Frontal cortex (tissue), 4 donors: ENCODE measurements around the gene AQP9. TPM values are rescaled to one million over a fixed set of nuclear protein-coding genes. Genes with fewer than 3 reads are reported as not detected.

Experiments
- DNase-seq, 2 donors: peaks; one replicate each; pipeline ENCODE4 v3.0.0; 2012; ENCODE audit warnings: low spot score in 2 of 2
- FAIRE-seq: peaks from 2 replicates; lab custom pipeline; 2012; peaks lifted over from hg19 to GRCh38; lab: Jason Lieb, UNC
- small RNA-seq: library from RNA; depleted of rRNA; stranded (forward); fragments of <200 nt; gene quantifications from one replicate; pipeline ENCODE3, GENCODE V24; 2014
- total RNA-seq: library from RNA; depleted of rRNA; stranded (reverse); fragments of >200 nt; gene quantifications from one replicate; pipeline ENCODE4 v1.2.3, GENCODE V29; 2014
- donor health status: control.
- donor health status: control.
- donor health status: control.

AQP9 gene
- total RNA-seq, 1 donor from 2014 or later = under 0.01 TPM

- FAIRE-seq = no peak
These were observed 76.6 kb downstream of the AQP9 start for GRCh38 chr15:58214591-58215340.

GRCh38 chr15:58217460-58217859 lies 79.3 kb downstream of the AQP9 start:
- FAIRE-seq = no peak
- DNase-seq = no peak

More at GRCh38 chr15:58214591-58215340, 76.6 kb downstream of the AQP9 start:
- DNase-seq = no peak

DNA sequence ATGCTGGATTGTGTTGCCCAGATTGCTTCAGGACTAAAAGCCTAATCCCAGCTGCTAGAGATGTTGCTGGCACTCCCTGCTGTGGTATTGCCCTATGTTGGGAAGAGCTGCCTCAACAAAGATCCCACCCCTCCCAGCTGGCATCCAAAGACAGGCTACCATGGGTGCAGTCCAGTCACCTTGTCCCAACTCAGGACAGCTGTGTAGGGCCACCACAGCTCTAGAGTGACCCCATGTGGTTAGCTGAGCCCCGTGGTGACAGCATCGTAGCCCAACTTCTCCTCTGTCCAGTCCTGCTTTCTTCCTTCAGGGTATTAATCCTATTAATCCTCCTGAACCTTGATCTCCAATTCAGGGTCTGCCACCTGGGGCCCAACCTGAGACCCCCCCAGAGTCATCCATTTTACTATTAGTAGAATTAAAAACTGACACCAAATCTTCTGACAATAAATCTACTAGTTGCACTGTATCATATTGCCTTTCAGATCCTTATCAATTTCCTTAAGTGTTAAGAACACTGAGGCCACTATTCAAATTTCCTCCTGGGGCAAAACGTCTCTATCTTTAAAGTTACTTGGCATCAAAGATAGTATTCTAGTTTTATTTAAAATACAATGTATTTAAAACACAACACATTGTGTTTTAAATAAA lies 83.5 kb downstream of the AQP9 start:
- no peak for FAIRE-seq
- no peak for DNase-seq

GRCh38 chr15:58222679-58223078 lies 84.5 kb downstream of the AQP9 start:
- FAIRE-seq = no peak

GRCh38 chr15:58223432-58223831 lies 85.3 kb downstream of the AQP9 start:
- FAIRE-seq = no peak

More at GRCh38 chr15:58222679-58223078, 84.5 kb downstream of the AQP9 start:
- no peak for DNase-seq

GRCh38 chr15:58224068-58224467 lies 85.9 kb downstream of the AQP9 start:
- no peak for FAIRE-seq
- no peak for DNase-seq

More at GRCh38 chr15:58223432-58223831, 85.3 kb downstream of the AQP9 start:
- DNase-seq = no peak

DNA sequence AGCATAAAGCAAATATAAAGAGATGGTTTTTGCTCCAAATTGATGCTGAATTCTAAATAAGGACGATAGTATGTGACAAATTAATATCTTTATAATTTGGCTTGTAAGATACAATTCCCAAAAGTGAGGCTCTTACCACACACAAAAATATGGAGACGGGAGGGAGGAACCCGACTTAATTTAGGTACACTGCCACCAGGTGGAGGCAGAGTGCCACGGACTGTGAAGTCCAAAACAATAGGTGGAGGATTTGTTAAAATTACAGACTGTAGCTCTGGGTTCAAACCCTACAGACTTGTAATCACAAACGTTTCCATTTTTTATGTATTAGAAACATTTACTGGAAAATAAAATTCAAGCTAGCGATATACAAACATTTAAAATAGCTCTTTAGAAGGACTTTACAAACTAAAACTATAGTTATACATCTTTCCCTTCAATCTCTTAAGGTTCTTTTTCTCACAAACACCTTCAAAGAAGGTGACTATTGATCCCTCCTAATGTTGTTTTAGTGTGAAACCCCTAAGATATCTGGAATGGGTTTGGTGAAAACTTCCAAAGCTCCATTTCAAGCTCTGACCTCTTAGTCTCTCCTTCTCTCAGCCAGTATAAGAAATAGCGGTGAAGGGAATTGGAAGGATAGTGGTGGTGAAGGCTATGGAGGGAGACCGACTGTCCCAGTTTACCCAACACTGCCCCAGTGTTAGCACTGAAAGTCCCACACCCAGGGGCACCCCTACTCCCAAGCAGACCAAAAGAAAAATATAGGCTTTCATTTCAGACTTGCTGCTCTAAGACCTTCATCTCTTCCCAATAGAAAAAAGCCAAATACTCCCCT lies 89.7 kb downstream of the AQP9 start:
- FAIRE-seq (peak; percentile 87), DNase-seq (peak; percentile 10 to 44)

- DNase-seq (no peak), FAIRE-seq (no peak)
These were observed 90.5 kb downstream of the AQP9 start for GRCh38 chr15:58228718-58229117.

- DNase-seq = peak in 1 of 2 donors; percentile 40
- no peak for FAIRE-seq
These were observed 91.2 kb downstream of the AQP9 start for GRCh38 chr15:58229297-58229768.

GRCh38 chr15:58232281-58233065 lies 94.3 kb downstream of the AQP9 start:
- DNase-seq = no peak
- FAIRE-seq = no peak

- no peak for FAIRE-seq
These were observed 95.2 kb downstream of the AQP9 start for GRCh38 chr15:58233341-58233740.

More at GRCh38 chr15:58233341-58233740, 95.2 kb downstream of the AQP9 start:
- DNase-seq = no peak

Small RNAs within 50 kb of the gene (small RNA-seq; reads per million reads assigned to genes)
- not detected for gene MTCO3P23

Other genes with a start within 250 kb of the AQP9 start
- gene ALDH1A2, start 72.7 kb upstream of the AQP9 start, total RNA-seq = 3.3 TPM